BE2C (cell line): ENCODE measurements around the gene IP6K3.

ENCODE experiments used
- DNase-seq: peaks from one replicate; pipeline ENCODE4 v3.0.0-alpha.2; 2020
- H3K27me3 ChIP-seq: fragments of 250-450 bp; sonication (Bioruptor Pico); 2 replicates; pipeline ENCODE4 v1.5.1; 2020; ENCODE audit warnings: mild to moderate bottlenecking
- H3K36me3 ChIP-seq: fragments of 250-450 bp; sonication (Bioruptor Pico); 2 replicates; pipeline ENCODE4 v1.5.1; 2020; ENCODE audit warnings: mild to moderate bottlenecking
- H3K4me1 ChIP-seq: fragments of 250-450 bp; sonication (Bioruptor Pico); 2 replicates; pipeline ENCODE4 v1.5.1; 2020
- H3K4me3 ChIP-seq: 2 replicates; pipeline ENCODE4 v1.5.1; 2011; ENCODE audit warnings: low read depth, low read length
- H3K9me3 ChIP-seq: fragments of 250-450 bp; sonication (Bioruptor Pico); 2 replicates; pipeline ENCODE4 v1.5.1; 2020
- TF ChIP-seq, protein P1 (sequence below): IDR thresholded peaks from 2 replicates; pipeline ENCODE4 v1.5.1; 2012; ENCODE audit warnings: mild to moderate bottlenecking, low read depth, low read length

Gene IP6K3

DNA sequence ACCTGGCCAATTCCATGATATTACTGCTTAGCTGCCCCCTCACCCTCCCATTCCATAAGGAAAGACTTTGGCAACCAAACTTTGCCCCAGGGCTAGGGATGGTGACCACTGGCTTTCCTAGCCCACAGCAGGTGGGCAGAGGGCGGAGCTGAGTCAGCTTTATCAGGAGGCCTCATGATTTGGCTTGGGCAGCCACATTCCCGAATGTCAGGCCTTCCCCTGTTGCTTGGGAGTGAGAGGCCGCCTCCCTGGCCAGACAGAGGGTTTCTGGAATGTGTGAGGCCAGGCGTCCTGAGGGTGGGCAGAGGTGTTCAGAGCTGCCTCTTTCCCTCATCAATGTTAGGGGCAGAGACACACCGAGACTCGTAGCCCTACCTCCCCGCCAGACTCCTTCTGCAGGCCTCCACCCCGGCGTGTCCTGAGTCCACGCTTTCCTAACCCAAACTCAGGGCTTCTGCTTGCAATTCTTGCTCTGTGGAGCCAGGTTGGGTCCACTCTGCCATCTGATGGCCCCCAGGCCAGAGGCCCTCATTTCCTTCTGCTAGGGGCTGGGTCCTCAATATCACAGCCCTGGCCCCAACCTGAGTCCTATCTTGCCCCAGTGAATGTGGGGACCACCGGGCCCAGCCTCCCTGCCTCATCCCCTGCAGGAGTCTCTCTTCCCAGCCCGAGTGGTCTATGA lies 54.5 kb downstream of the IP6K3 start:
- no peaks in the 10 kb centered on the region for H3K27me3 ChIP-seq
- TF ChIP-seq, protein P1, sequence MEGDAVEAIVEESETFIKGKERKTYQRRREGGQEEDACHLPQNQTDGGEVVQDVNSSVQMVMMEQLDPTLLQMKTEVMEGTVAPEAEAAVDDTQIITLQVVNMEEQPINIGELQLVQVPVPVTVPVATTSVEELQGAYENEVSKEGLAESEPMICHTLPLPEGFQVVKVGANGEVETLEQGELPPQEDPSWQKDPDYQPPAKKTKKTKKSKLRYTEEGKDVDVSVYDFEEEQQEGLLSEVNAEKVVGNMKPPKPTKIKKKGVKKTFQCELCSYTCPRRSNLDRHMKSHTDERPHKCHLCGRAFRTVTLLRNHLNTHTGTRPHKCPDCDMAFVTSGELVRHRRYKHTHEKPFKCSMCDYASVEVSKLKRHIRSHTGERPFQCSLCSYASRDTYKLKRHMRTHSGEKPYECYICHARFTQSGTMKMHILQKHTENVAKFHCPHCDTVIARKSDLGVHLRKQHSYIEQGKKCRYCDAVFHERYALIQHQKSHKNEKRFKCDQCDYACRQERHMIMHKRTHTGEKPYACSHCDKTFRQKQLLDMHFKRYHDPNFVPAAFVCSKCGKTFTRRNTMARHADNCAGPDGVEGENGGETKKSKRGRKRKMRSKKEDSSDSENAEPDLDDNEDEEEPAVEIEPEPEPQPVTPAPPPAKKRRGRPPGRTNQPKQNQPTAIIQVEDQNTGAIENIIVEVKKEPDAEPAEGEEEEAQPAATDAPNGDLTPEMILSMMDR = no peak
- no peak for DNase-seq
- H3K9me3 ChIP-seq = no peaks in the 10 kb centered on the region
- no peak overlapping the region for H3K4me3 ChIP-seq
- peaks cover 38% of the 10 kb centered on the region for H3K4me1 ChIP-seq
- peaks cover 3% of the 10 kb centered on the region for H3K36me3 ChIP-seq

- DNase-seq = no peak
- Histone ChIP-seq H3K36me3 (no peaks in the 10 kb centered on the region; the same call in 1 of the 2 replicates), H3K9me3 (no peaks in the 10 kb centered on the region), H3K4me1 (peaks cover 31% of the 10 kb centered on the region), H3K4me3 (no peak overlapping the region), H3K27me3 (no peaks in the 10 kb centered on the region)
- TF ChIP-seq, protein P1 = no peak
Observed at GRCh38 chr6:33691456-33692077, 55.1 kb downstream of the IP6K3 start.

DNA sequence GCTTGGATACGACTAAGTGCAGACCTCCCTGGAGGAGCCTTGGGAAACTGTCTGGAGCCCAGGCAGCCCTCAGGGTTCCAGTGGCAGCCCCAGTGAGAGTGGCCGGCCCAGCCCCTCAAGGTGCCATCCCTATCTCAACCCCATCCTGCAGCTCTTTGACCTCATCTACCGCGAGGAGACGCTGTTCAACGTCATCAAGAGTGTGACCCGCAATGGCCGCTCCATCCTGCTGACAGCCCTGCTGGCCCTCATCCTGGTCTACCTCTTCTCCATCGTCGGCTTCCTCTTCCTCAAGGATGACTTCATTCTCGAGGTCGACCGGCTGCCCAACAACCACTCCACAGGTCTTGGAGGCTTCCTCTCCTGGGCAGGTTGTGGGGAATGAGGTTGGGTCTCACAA lies 55.9 kb downstream of the IP6K3 start:
- TF ChIP-seq, protein P1 = no peak
- no peak for DNase-seq
- H3K27me3 ChIP-seq = no peaks in the 10 kb centered on the region

DNA sequence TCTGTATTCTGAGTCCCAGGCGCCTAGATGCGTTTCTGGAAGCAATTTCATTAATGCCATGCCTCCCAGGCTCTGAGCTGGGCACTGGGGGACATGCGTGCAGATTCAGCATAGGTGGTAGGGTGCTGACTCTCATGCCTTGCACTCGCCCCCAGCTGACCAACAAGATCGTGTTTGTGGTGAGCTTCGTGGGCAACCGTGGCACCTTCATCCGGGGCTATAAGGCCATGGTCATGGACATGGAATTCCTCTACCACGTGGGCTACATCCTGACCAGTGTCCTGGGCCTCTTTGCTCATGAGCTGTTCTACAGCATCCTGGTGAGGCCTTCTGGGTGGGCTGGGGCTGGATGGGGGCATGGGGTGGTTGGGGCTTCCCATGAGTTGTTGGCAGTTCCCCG lies 56.8 kb downstream of the IP6K3 start:
- Histone ChIP-seq H3K4me3 (no peak overlapping the region), H3K4me1 (peaks cover 14% of the 10 kb centered on the region), H3K9me3 (no peaks in the 10 kb centered on the region), H3K36me3 (no peaks in the 10 kb centered on the region), H3K27me3 (no peaks in the 10 kb centered on the region)
- TF ChIP-seq, protein P1 = no peak
- no peak for DNase-seq

More for the DNA sequence above, 55.9 kb downstream of the IP6K3 start:
- Histone ChIP-seq H3K36me3 (no peaks in the 10 kb centered on the region), H3K4me1 (peaks cover 23% of the 10 kb centered on the region), H3K4me3 (no peak overlapping the region), H3K9me3 (no peaks in the 10 kb centered on the region)

DNA sequence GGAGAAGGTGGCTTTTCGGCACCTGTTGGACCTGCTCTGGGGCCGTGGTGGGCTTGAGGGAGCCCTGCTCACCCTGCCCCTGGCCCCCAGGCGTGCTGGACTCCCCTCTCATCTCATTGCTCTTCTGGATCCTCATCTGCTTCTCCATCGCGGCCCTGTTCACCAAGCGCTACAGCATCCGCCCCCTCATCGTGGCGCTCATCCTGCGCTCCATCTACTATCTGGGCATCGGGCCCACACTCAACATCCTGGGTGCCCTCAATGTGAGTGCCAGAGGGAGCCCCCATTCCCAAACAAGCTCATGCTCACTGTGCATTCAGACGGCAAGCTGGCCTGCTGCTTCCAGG lies 57.6 kb downstream of the IP6K3 start:
- Histone ChIP-seq H3K9me3 (no peaks in the 10 kb centered on the region), H3K4me3 (no peak overlapping the region), H3K27me3 (no peaks in the 10 kb centered on the region), H3K4me1 (peaks cover 8% of the 10 kb centered on the region; the same call in 1 of the 2 replicates), H3K36me3 (no peaks in the 10 kb centered on the region)
- no peak for DNase-seq
- TF ChIP-seq, protein P1 = no peak

- no peaks in the 10 kb centered on the region for H3K27me3 ChIP-seq
- H3K4me3 ChIP-seq = no peak overlapping the region
- no peaks in the 10 kb centered on the region for H3K9me3 ChIP-seq
- H3K4me1 ChIP-seq = peaks cover 8% of the 10 kb centered on the region; the same call in 1 of the 2 replicates
- TF ChIP-seq, protein P1 = no peak
- DNase-seq = no peak
- H3K36me3 ChIP-seq = no peaks in the 10 kb centered on the region
Observed at GRCh38 chr6:33688451-33689147, 58.1 kb downstream of the IP6K3 start.
